HG02970 (cell line): ENCODE measurements around the gene CFAP61.
"Not testable (repeated sequence)": the region's sequence is repeated elsewhere in the genome, so short reads cannot be mapped to it uniquely, and the experiment has no call there.

Experiments used
- ATAC-seq: cut with Tn5 transposase; IDR thresholded peaks from one replicate; pipeline ENCODE4 v1.9.1; 2021; ENCODE audit warnings: mild to moderate bottlenecking, moderate library complexity, moderate number of reproducible peaks; ENCODE audit not compliant: unreplicated experiment, low FRiP score

CFAP61 gene

GRCh38 chr20:20085071-20085470 lies 32.7 kb downstream of the CFAP61 start:
- no peak for ATAC-seq

GRCh38 chr20:20085812-20086211 lies 33.5 kb downstream of the CFAP61 start:
- ATAC-seq = no peak

- no peak for ATAC-seq
Observed at GRCh38 chr20:20089018-20089417, 36.7 kb downstream of the CFAP61 start.

GRCh38 chr20:20089939-20090338 lies 37.6 kb downstream of the CFAP61 start:
- no peak for ATAC-seq

- no peak for ATAC-seq
Observed at GRCh38 chr20:20092827-20093226, 40.5 kb downstream of the CFAP61 start.

GRCh38 chr20:20094410-20094809 lies 42.1 kb downstream of the CFAP61 start:
- no peak for ATAC-seq

- no peak for ATAC-seq
Observed at GRCh38 chr20:20095114-20095872, 43.0 kb downstream of the CFAP61 start.

- ATAC-seq = no peak
Observed at GRCh38 chr20:20096421-20096820, 44.1 kb downstream of the CFAP61 start.

- ATAC-seq = no peak
Observed at GRCh38 chr20:20100881-20101280, 48.5 kb downstream of the CFAP61 start.

- no peak for ATAC-seq
Observed at GRCh38 chr20:20102163-20102562, 49.8 kb downstream of the CFAP61 start.

- ATAC-seq = no peak
Observed at GRCh38 chr20:20102716-20103258, 50.5 kb downstream of the CFAP61 start.

- ATAC-seq = no peak
Observed at GRCh38 chr20:20103486-20103885, 51.2 kb downstream of the CFAP61 start.

GRCh38 chr20:20123187-20123586 lies 70.9 kb downstream of the CFAP61 start:
- not testable (repeated sequence) for ATAC-seq

- ATAC-seq = no peak
Observed at GRCh38 chr20:20130399-20130798, 78.1 kb downstream of the CFAP61 start.

GRCh38 chr20:20134941-20135575 lies 82.7 kb downstream of the CFAP61 start:
- ATAC-seq = no peak

GRCh38 chr20:20136313-20136712 lies 84.0 kb downstream of the CFAP61 start:
- no peak for ATAC-seq

- ATAC-seq = no peak
Observed at GRCh38 chr20:20137851-20138250, 85.5 kb downstream of the CFAP61 start.

GRCh38 chr20:20138301-20139064 lies 86.2 kb downstream of the CFAP61 start:
- ATAC-seq = no peak

- ATAC-seq = no peak
Observed at GRCh38 chr20:20139403-20139802, 87.1 kb downstream of the CFAP61 start.

- no peak for ATAC-seq
Observed at GRCh38 chr20:20143165-20143564, 90.8 kb downstream of the CFAP61 start.

GRCh38 chr20:20143646-20144045 lies 91.3 kb downstream of the CFAP61 start:
- no peak for ATAC-seq
